22Rv1 (cell line): ENCODE results near the gene TRMU.

Experiments
- CTCF ChIP-seq: fragments of 450-650 bp; IDR thresholded peaks from 2 replicates; pipeline ENCODE4 v1.5.1; 2017; ENCODE audit warnings: mild to moderate bottlenecking
- ZFX ChIP-seq: fragments of 450-650 bp; IDR thresholded peaks from 2 replicates; pipeline ENCODE4 v1.6.1; 2017; ENCODE audit warnings: antibody characterized with exemption, borderline replicate concordance

DNA sequence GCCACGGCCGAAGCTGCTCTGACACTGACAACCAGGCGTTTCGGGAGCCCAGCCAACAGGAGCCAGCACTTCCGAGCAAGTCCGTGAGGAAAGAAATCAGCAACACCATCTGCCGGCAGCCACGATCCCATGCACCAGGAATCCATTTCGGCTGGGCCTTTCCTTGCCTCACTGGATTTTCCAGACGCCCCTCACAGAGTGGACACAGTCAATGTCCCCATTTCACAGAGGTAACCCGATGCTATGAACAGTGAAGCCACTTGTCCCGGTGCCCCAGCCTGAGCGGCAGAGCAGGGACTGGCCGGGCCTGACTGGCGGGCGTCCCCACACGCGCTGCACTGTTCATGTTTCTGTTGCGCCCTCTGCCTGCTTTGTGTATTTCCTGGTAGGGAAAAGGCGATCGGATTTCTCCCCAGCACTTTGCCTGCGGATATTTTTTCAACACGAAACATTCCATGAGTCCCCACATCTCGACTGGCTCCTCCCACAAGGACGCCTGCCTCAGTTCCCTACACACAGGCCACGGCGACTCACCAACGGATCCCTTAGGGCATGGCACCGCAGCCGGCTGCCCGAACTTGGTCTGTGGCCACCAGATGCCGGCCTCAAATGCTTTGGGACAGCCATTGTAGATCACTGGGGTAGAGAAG is 55.3 kb downstream of the TRMU start:
- TF ChIP-seq CTCF (peak; percentile 86), ZFX (no peak)
